ENCODE data around the gene OLFML1. TPM values are rescaled to one million over a fixed set of nuclear protein-coding genes. Genes with fewer than 3 reads are reported as not detected.

The OLFML1 gene
- total and polyA plus RNA-seq, 2 of the 8 experiments (the other 6 are each of a cell fraction or from before 2014, with no cell fraction given): 0.24 TPM; not detected in 1

DNA sequence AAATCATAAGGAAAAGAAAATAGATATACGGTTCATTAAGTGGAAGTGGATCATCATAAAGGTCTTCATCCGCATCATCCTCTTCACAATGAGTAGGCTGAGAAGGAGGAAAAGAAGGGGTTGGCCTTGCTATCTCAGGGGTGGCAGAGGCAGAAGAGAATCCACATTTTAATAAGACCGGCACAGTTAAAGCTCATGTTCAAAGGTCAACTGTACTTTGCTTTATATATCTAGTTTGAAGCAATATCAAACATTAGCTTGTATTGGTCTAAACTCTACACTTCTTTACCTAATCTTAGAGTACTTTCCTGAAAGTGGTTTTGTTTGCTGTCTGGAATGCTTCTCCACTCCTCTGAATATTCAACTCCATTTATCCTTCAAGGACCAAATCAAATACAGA is 22.8 kb downstream of the OLFML1 start:
- Histone ChIP-seq H3K56ac (replicated peaks; ENCODE audit: insufficient read length, low read depth, low read length) (no peak overlapping the region), H3K23ac (ENCODE audit: insufficient read length) (no peak overlapping the region), H3K4me1 (replicated peaks in 1 of 4; ENCODE audit: control insufficient read depth in 3 of 4, insufficient read depth in 4 of 4, low read length in 3 of 4) (peaks cover 0 to 5% (median 3%) of the 10 kb centered on the region in 4 experiments; a peak in 5 of 7 replicates), H3K79me1 (ENCODE audit: low read depth, low read length) (no peaks in the 10 kb centered on the region), H2BK12ac (ENCODE audit: low read depth, low read length) (no peak overlapping the region), H3K23me2 (ENCODE audit: low read depth, low read length) (no peaks in the 10 kb centered on the region), H3K79me2 (ENCODE audit: control insufficient read depth in 1 of 2, insufficient read depth in 2 of 2, low read length in 2 of 2) (no peaks in the 10 kb centered on the region), H2AK5ac (ENCODE audit: low read depth, low read length) (no peak overlapping the region), H4K5ac (ENCODE audit: insufficient read length, low read depth, low read length) (no peak overlapping the region), H2BK5ac (ENCODE audit: low read depth, low read length) (no peak overlapping the region), H2BK20ac (ENCODE audit: low read length) (no peak overlapping the region), H2AFZ (ENCODE audit: low read length) (no peak overlapping the region), H4K8ac (ENCODE audit: extremely low read depth, insufficient read depth, low read length) (no peak overlapping the region), H3K9ac (replicated peaks in 1 of 4; ENCODE audit: extremely low read depth in 1 of 4, low read depth in 3 of 4, low read length in 3 of 4) (no peak overlapping the region), H3K14ac (ENCODE audit: insufficient read length) (no peak overlapping the region), H2BK120ac (replicated peaks; ENCODE audit: low read depth, low read length) (no peak overlapping the region), H4K20me1 (replicated peaks in 1 of 2; ENCODE audit: control insufficient read depth in 1 of 2, insufficient read depth in 2 of 2, low read length in 2 of 2) (no peaks in the 10 kb centered on the region), H3K27ac (ENCODE audit: low read depth, low read length) (no peak overlapping the region), H3K36me3 (ENCODE audit: control insufficient read depth in 2 of 4, insufficient read depth in 4 of 4, low read length in 3 of 4) (no peaks in the 10 kb centered on the region), H3K18ac (ENCODE audit: extremely low read depth, low read length) (no peak overlapping the region), H3K9me3 (ENCODE audit: insufficient read depth in 2 of 2, low read depth in 1 of 2, low read length in 1 of 2) (no peaks in the 10 kb centered on the region), H3K27me3 (replicated peaks in 1 of 4; ENCODE audit: control insufficient read depth in 3 of 4, extremely low read depth in 1 of 4, insufficient read depth in 3 of 4, low read length in 3 of 4) (no peaks in the 10 kb centered on the region), H3K4me2 (ENCODE audit: insufficient read depth in 1 of 2, low read depth in 2 of 2, low read length in 2 of 2) (no peak overlapping the region), H3K4me3 (ENCODE audit: extremely low read depth in 1 of 4, insufficient read depth in 2 of 4, low read depth in 3 of 4, low read length in 4 of 4) (no peak overlapping the region), H4K91ac (replicated peaks; ENCODE audit: insufficient read length, low read length) (no peak overlapping the region), H3K4ac (replicated peaks; ENCODE audit: insufficient read length, low read depth, low read length) (no peak overlapping the region), H2BK15ac (ENCODE audit: low read length) (no peak overlapping the region)
- 92% methylated on average over 3 of the region's 3 CpGs; no CpG with 5 or more reads in 1 of the 2 experiments for WGBS, 2 experiments (ENCODE audit: extremely low coverage in 1 of 2, insufficient coverage in 1 of 2, insufficient read length in 1 of 2, insufficient replicate concordance in 2 of 2, low coverage in 1 of 2, low lambda C conversion rate in 2 of 2, missing lambda C conversion rate in 1 of 2)
- TF ChIP-seq HDAC6 (IDR thresholded peaks at IDR 0.05; ENCODE audit: low read depth, low read length): no peak
- DNase-seq (ENCODE audit: low read depth in 1 of 2, low spot score in 2 of 2) (no peak), FAIRE-seq (no peak)
- CTCF ChIA-PET (ENCODE audit: partially characterized antibody): interaction anchor here (0.6 to 2.0 kb wide), 8 partner anchors 13 to 149 kb away, joined by 3 to 5 read pairs (median 3); partner anchors contain the start of gene OLFML1
- POLR2A ChIA-PET (ENCODE audit: partially characterized antibody): no interaction called here
